Measurements from ENCODE around the gene ABCC5. TPM values are rescaled to one million over a fixed set of nuclear protein-coding genes. Genes with fewer than 3 reads are reported as not detected.

Gene ABCC5
- total RNA-seq, 1 donor from 2014 or later = 67.5 TPM

DNA sequence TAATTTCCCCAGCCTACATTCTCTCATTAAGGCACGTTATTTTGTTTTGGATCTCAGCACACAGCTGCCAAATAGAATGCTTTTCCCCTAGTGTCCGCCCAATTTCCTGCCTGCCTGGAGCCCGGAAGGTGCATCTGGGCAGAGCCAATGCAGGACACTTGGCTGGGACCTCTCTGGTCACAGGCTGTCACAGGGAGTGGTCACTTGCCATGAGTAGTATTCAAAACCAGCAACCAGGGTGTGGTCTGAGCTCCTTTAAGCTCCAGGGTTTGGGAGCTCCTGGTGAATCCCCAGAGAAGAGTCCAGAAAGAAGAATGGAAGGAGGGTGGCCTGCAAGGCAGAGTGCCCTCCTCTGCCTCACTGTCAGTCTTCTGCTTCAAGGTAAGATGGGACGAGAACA, 35.1 kb upstream of the ABCC5 start, which contains the start of gene HTR3C:
TSS of gene HTR3C (plus strand) at position 281 of the 400 bp plus-strand sequence. CDS start at position 315, 34 bp downstream.
- no peak within 1 kb of the TSS for H3K4me3 ChIP-seq
- no peak within 1 kb of the TSS for H3K27ac ChIP-seq
- H3K4me1 ChIP-seq = no peaks in the 10 kb centered on the region
- intact Hi-C loops (cut with DNase I) = no loop called here
- no peaks in the 10 kb centered on the region for H3K9me3 ChIP-seq
- no peak for DNase-seq (ENCODE audit: extremely low spot score in 2 of 2)
- no peaks in the 10 kb centered on the region for H3K36me3 ChIP-seq
- no peak for TF ChIP-seq CTCF (IDR thresholded peaks at IDR 0.05)
- TF ChIP-seq POLR2AphosphoS5 (IDR thresholded peaks at IDR 0.05; ENCODE audit: insufficient read depth in 1 of 2, low read depth in 1 of 2) = no peak
- no peak for TF ChIP-seq POLR2A (IDR thresholded peaks at IDR 0.05)
- H3K27me3 ChIP-seq = no peaks in the 10 kb centered on the region

DNA sequence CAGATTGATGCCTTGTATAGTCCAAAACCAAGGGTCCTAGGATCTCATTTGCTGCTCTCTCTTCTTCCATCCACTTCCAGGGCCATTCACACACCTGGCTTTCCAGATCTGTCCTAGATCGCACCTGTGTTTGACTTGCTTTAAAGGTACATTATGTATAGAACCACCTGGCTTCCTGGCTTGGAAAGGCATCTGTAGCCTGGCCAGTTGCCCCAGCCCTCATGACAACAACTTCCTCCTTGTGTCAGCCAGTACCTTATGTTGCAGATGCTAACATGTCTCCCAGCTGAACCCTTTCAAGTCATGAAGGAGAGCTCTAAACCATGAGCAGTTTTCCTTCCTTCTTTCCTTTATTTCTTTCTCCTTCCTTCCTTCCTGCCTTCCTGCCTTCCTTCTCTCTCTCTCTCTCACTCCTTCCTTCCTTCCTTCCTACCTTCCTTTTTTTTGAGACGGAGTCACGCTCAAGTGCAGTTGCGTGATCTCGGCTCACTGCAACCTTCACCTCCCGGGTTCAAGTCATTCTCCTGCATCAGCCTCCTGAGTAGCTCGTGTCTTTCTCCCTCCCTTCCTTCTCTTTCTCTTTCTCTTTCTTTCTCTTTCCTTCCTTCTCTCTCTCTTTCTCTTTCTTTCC, 32.6 kb upstream of the ABCC5 start:
- no peak for DNase-seq (ENCODE audit: extremely low spot score in 2 of 2)
- Histone ChIP-seq H3K4me3 (no peak overlapping the region), H3K9me3 (no peaks in the 10 kb centered on the region), H3K36me3 (no peaks in the 10 kb centered on the region), H3K4me1 (no peaks in the 10 kb centered on the region), H3K27ac (no peak overlapping the region), H3K27me3 (no peaks in the 10 kb centered on the region)
- intact Hi-C loops (cut with DNase I) = no loop called here
- TF ChIP-seq POLR2AphosphoS5 (IDR thresholded peaks at IDR 0.05; ENCODE audit: insufficient read depth in 1 of 2, low read depth in 1 of 2) (no peak), POLR2A (IDR thresholded peaks at IDR 0.05) (no peak), CTCF (IDR thresholded peaks at IDR 0.05) (no peak)

DNA sequence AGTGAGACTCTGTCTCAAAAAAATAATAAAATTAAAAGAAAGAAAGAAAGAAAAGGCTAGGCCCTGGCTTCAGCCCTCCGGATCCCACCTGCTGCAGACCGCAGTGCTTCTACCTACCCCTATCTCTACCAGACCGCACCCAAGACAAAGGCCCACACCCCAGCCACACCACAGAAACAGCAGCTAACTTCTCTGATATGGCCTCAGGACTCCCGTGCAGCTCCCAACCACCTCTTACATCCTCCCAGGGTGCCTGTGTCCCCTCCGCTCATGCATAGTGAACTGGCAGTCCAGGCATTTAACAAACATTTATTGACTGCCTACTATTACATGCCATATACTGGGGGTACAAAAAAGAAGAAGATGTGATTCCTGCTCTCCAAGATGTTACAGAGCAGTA, 28.3 kb upstream of the ABCC5 start:
- H3K27me3 ChIP-seq = no peaks in the 10 kb centered on the region
- H3K36me3 ChIP-seq = no peaks in the 10 kb centered on the region
- no peaks in the 10 kb centered on the region for H3K4me1 ChIP-seq
- DNase-seq (ENCODE audit: extremely low spot score in 2 of 2) = no peak
- H3K4me3 ChIP-seq = no peak overlapping the region
- H3K27ac ChIP-seq = no peak overlapping the region
- no peak for TF ChIP-seq CTCF (IDR thresholded peaks at IDR 0.05)
- no peak for TF ChIP-seq POLR2A (IDR thresholded peaks at IDR 0.05)
- TF ChIP-seq POLR2AphosphoS5 (IDR thresholded peaks at IDR 0.05; ENCODE audit: insufficient read depth in 1 of 2, low read depth in 1 of 2) = no peak
- no peaks in the 10 kb centered on the region for H3K9me3 ChIP-seq
- intact Hi-C loops (cut with DNase I) = no loop called here

GRCh38 chr3:184042617-184043016, 24.9 kb upstream of the ABCC5 start:
- Histone ChIP-seq H3K36me3 (no peaks in the 10 kb centered on the region), H3K27me3 (no peaks in the 10 kb centered on the region)
- TF ChIP-seq POLR2A (IDR thresholded peaks at IDR 0.05) (no peak), POLR2AphosphoS5 (IDR thresholded peaks at IDR 0.05; ENCODE audit: insufficient read depth in 1 of 2, low read depth in 1 of 2) (no peak), CTCF (IDR thresholded peaks at IDR 0.05) (no peak)

DNA sequence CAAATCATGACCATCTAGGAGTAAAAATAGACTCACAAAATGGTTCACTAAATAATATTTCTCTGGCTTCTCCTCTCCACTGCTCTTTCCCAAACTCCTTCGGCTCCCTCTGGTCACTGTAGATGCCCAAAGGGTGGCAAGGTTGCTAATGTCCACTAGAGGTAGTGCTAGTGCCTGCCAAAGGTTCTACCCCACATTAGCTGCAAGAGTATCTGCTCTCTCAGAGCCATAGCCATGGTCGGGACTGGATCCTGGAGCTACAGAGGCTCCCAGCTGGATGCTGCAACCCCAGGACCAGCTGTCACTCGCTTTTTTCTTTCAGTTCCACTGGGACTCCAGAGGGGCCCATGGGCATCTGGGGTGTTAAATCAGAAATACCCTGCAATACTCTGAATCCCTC, 22.3 kb upstream of the ABCC5 start:
- no peaks in the 10 kb centered on the region for H3K9me3 ChIP-seq
- intact Hi-C loops (cut with DNase I) = no loop called here
- no peak for DNase-seq (ENCODE audit: extremely low spot score in 2 of 2)
- H3K27me3 ChIP-seq = no peaks in the 10 kb centered on the region
- TF ChIP-seq POLR2A (IDR thresholded peaks at IDR 0.05) (no peak), CTCF (IDR thresholded peaks at IDR 0.05) (no peak), POLR2AphosphoS5 (IDR thresholded peaks at IDR 0.05; ENCODE audit: insufficient read depth in 1 of 2, low read depth in 1 of 2) (no peak)
- H3K4me3 ChIP-seq = no peak overlapping the region
- H3K27ac ChIP-seq = no peak overlapping the region
- no peaks in the 10 kb centered on the region for H3K36me3 ChIP-seq
- H3K4me1 ChIP-seq = no peaks in the 10 kb centered on the region

More at GRCh38 chr3:184042617-184043016, 24.9 kb upstream of the ABCC5 start:
- no peak for DNase-seq (ENCODE audit: extremely low spot score in 2 of 2)
- H3K4me3 ChIP-seq = no peak overlapping the region
- H3K27ac ChIP-seq = no peak overlapping the region
- intact Hi-C loops (cut with DNase I) = no loop called here
- H3K9me3 ChIP-seq = no peaks in the 10 kb centered on the region
- H3K4me1 ChIP-seq = no peaks in the 10 kb centered on the region

Data from vagina (tissue), 2 donors.